Liver (tissue), 9 donors: ENCODE data around the gene PIP4K2C. TPM values are rescaled to one million over a fixed set of nuclear protein-coding genes. Genes with fewer than 3 reads are reported as not detected.
A peak's percentile ranks its signal among the peaks of the same experiment; 100 is the strongest.

Experiments
- DNase-seq: peaks from one replicate; pipeline ENCODE4 v3.0.0-alpha.2; 2017; ENCODE audit warnings: low spot score
- H3K27ac ChIP-seq, 2 donors: one replicate each; pipeline ENCODE4 v1.7.0; 2013; ENCODE audit warnings: inconsistent platforms in 2 of 2, low read length in 2 of 2, control low read depth in 1 of 2, low read depth in 1 of 2, mild to moderate bottlenecking in 1 of 2
- H3K27me3 ChIP-seq, 4 donors: one replicate each; pipeline versions ENCODE4 v1.6.1 to v1.7.0; 2013; ENCODE audit warnings: low read length in 3 of 4, inconsistent platforms in 1 of 4, mild to moderate bottlenecking in 1 of 4, moderate library complexity in 1 of 4; ENCODE audit not compliant: control insufficient read depth in 4 of 4, insufficient read depth in 4 of 4
- H3K36me3 ChIP-seq, 4 donors: one replicate each; pipeline versions ENCODE4 v1.6.1 to v1.7.0; 2013; ENCODE audit warnings: low read length in 3 of 4, mild to moderate bottlenecking in 3 of 4, low read depth in 1 of 4, moderate library complexity in 1 of 4; ENCODE audit not compliant: control insufficient read depth in 4 of 4, insufficient read depth in 3 of 4
- H3K4me1 ChIP-seq, 4 donors: one replicate each; pipeline versions ENCODE4 v1.6.1 to v1.7.0; 2013; ENCODE audit warnings: low read length in 3 of 4, mild to moderate bottlenecking in 3 of 4, moderate library complexity in 1 of 4; ENCODE audit not compliant: control insufficient read depth in 4 of 4, insufficient read depth in 4 of 4
- H3K4me3 ChIP-seq, 3 donors: one replicate each; pipeline versions ENCODE4 v1.6.1 to v1.7.0; 2013; ENCODE audit warnings: low read length in 3 of 3, control low read depth in 1 of 3, low read depth in 1 of 3, mild to moderate bottlenecking in 1 of 3
- H3K9ac ChIP-seq, 2 donors: one replicate each; pipeline ENCODE4 v1.7.0; 2013; ENCODE audit warnings: low read length in 2 of 2, mild to moderate bottlenecking in 2 of 2, moderate library complexity in 2 of 2, control low read depth in 1 of 2, low read depth in 1 of 2
- H3K9me3 ChIP-seq, 4 donors: one replicate each; pipeline versions ENCODE4 v1.6.1 to v1.7.0; 2013; ENCODE audit warnings: low read length in 3 of 4; ENCODE audit not compliant: control insufficient read depth in 4 of 4
- ATF3 ChIP-seq: IDR thresholded peaks from 2 replicates; pipeline ENCODE4 v1.6.1; 2016; ENCODE audit warnings: antibody characterized with exemption
- EGR1 ChIP-seq, 2 donors: IDR thresholded peaks; 2 replicates each; pipeline ENCODE4 v1.6.1; 2016 to 2018; ENCODE audit warnings: antibody characterized with exemption in 2 of 2, low read depth in 2 of 2
- FOXA1 ChIP-seq: IDR thresholded peaks from 2 replicates; pipeline ENCODE4 v1.6.1; 2016; ENCODE audit warnings: antibody characterized with exemption
- FOXA2 ChIP-seq: IDR thresholded peaks from 2 replicates; pipeline ENCODE4 v1.6.1; 2016; ENCODE audit warnings: antibody characterized with exemption
- GABPA ChIP-seq, 2 donors: IDR thresholded peaks in 1 of 2; conservative IDR thresholded peaks in 1 of 2; 2 replicates each; pipeline ENCODE4 v1.6.1; 2016; ENCODE audit warnings: antibody characterized with exemption in 2 of 2, mild to moderate bottlenecking in 1 of 2, moderate library complexity in 1 of 2
- HNF4A ChIP-seq, 2 donors: conservative IDR thresholded peaks; 2 replicates each; pipeline ENCODE4 v1.6.1; 2016; ENCODE audit warnings: antibody characterized with exemption in 2 of 2, mild to moderate bottlenecking in 2 of 2
- HNF4G ChIP-seq: IDR thresholded peaks from 2 replicates; pipeline ENCODE4 v1.6.1; 2016; ENCODE audit warnings: antibody characterized with exemption
- JUND ChIP-seq, 2 donors: IDR thresholded peaks; 2 replicates each; pipeline ENCODE4 v1.6.1; 2016; ENCODE audit warnings: antibody characterized with exemption in 2 of 2
- NR2F2 ChIP-seq: IDR thresholded peaks from 2 replicates; pipeline ENCODE4 v1.6.1; 2016; ENCODE audit warnings: antibody characterized with exemption
- RAD21 ChIP-seq, 2 donors: IDR thresholded peaks; 2 replicates each; pipeline ENCODE4 v1.6.1; 2016; ENCODE audit warnings: antibody characterized with exemption in 2 of 2, mild to moderate bottlenecking in 2 of 2
- REST ChIP-seq: IDR thresholded peaks from 2 replicates; pipeline ENCODE4 v1.6.1; 2016; ENCODE audit warnings: antibody characterized with exemption, mild to moderate bottlenecking
- RXRA ChIP-seq, 2 donors: IDR thresholded peaks; 2 replicates each; pipeline ENCODE4 v1.6.1; 2017 to 2018; ENCODE audit warnings: antibody characterized with exemption in 2 of 2, mild to moderate bottlenecking in 1 of 2
- SP1 ChIP-seq: IDR thresholded peaks from 2 replicates; pipeline ENCODE4 v1.6.1; 2018; ENCODE audit warnings: antibody characterized with exemption, mild to moderate bottlenecking
- TAF1 ChIP-seq: conservative IDR thresholded peaks from 2 replicates; pipeline ENCODE4 v1.6.1; 2016; ENCODE audit warnings: antibody characterized with exemption, mild to moderate bottlenecking
- YY1 ChIP-seq: IDR thresholded peaks from 2 replicates; pipeline ENCODE4 v1.6.1; 2016; ENCODE audit warnings: antibody characterized with exemption, mild to moderate bottlenecking
- WGBS: extraction: QIAGEN DNeasy Blood & Tissue Kit; methylation state at CpG from one replicate; pipeline ENCODE4 v1.1.7; 2013; 5-methylcytosine and 5-hydroxymethylcytosine counted together
- polyA plus RNA-seq, 2 donors: library from polyadenylated mRNA; stranded (reverse) in 1 of 2; unstranded in 1 of 2; fragments of 200-250 nt in 1 of 2; fragments of >200 nt in 1 of 2; fragmentation: Nextera tagmentation in 1 of 2; extraction: Ambion mirVana in 1 of 2; gene quantifications; one replicate each; pipeline versions ENCODE4 v1.2.1 to v1.2.3, GENCODE V29; 2013 to 2015
- total RNA-seq, 2 donors: library from RNA; depleted of rRNA; stranded (reverse); fragments of >200 nt; gene quantifications; one replicate each; pipeline ENCODE4 v1.2.3, GENCODE V29; 2014
- TF ChIP-seq, protein P1 (sequence below): IDR thresholded peaks from 2 replicates; pipeline ENCODE4 v1.6.1; 2016; ENCODE audit warnings: antibody characterized with exemption
- TF ChIP-seq, protein P2 (sequence below): fragments of 150-350 bp; IDR thresholded peaks from 2 replicates; pipeline ENCODE4 v1.5.1; 2017; ENCODE audit warnings: improper control_type of control experiment, low read depth, low read length; ENCODE audit not compliant: missing input control
- TF ChIP-seq, protein P3 (sequence below): IDR thresholded peaks from 2 replicates; pipeline ENCODE4 v1.6.1; 2016; ENCODE audit warnings: antibody characterized with exemption
- donor health status: healthy.
- donor health status: healthy.
- donor health status: healthy.
- donor health status: healthy.
- donor health status: healthy.

Gene PIP4K2C
- total and polyA plus RNA-seq, 4 donors, result 6.5 to 11.9 (median 9.4) TPM

DNA sequence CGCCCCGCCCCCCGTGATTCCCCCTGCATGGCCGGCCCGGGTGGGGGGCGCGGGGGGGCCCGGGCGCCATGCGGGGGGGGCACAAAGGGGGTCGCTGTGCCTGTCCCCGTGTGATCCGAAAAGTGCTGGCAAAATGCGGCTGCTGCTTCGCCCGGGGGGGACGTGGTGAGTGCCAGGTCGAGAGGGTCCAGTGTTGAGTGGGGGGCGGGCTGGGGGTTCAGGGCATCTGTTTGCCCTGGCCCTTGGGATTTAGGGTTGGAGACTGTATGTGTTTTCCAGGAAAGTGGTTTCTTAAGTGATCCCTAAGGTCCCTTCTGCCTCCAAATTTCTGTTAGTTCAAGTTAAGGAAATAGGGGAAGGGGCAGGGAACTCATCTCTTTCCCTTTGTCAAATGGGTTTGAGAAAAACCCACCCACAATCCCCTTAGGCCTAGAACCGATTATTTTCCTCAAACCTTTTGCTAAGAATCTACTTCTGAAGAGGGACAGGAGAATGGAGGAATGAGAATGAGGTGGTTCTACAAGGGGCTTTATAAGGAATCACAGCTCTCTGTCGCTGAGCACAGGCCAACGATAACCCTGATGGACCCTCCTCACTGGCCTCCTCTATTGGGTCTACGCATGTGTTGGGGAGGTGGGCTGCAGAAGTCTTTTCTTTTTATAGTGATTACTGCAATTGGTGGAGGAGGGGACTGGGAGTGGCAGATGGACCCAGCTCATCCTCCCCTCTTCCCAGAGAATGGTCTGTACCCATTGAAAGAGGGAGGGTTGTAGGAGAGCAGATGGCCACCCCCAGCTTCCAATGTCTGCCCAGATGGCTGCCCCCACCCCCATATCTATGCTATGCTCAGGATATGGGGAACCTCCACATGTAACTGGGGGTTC lies 21.1 kb downstream of the PIP4K2C start:
- no peaks in the 10 kb centered on the region for H3K9me3 ChIP-seq
- no peak overlapping the region for H3K27ac ChIP-seq
- TF ChIP-seq HNF4G, result no peak
- no peak for TF ChIP-seq SP1
- no peak for TF ChIP-seq FOXA1
- no peak for TF ChIP-seq TAF1
- no peak for TF ChIP-seq GABPA (IDR thresholded peaks at IDR 0.05 in 1 of 2, conservative IDR thresholded peaks at IDR 0.05 in 1 of 2)
- TF ChIP-seq, protein P1, sequence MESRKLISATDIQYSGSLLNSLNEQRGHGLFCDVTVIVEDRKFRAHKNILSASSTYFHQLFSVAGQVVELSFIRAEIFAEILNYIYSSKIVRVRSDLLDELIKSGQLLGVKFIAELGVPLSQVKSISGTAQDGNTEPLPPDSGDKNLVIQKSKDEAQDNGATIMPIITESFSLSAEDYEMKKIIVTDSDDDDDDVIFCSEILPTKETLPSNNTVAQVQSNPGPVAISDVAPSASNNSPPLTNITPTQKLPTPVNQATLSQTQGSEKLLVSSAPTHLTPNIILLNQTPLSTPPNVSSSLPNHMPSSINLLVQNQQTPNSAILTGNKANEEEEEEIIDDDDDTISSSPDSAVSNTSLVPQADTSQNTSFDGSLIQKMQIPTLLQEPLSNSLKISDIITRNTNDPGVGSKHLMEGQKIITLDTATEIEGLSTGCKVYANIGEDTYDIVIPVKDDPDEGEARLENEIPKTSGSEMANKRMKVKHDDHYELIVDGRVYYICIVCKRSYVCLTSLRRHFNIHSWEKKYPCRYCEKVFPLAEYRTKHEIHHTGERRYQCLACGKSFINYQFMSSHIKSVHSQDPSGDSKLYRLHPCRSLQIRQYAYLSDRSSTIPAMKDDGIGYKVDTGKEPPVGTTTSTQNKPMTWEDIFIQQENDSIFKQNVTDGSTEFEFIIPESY, result no peak
- TF ChIP-seq ATF3, result no peak
- TF ChIP-seq YY1, result no peak
- TF ChIP-seq NR2F2, result no peak
- TF ChIP-seq, protein P2, sequence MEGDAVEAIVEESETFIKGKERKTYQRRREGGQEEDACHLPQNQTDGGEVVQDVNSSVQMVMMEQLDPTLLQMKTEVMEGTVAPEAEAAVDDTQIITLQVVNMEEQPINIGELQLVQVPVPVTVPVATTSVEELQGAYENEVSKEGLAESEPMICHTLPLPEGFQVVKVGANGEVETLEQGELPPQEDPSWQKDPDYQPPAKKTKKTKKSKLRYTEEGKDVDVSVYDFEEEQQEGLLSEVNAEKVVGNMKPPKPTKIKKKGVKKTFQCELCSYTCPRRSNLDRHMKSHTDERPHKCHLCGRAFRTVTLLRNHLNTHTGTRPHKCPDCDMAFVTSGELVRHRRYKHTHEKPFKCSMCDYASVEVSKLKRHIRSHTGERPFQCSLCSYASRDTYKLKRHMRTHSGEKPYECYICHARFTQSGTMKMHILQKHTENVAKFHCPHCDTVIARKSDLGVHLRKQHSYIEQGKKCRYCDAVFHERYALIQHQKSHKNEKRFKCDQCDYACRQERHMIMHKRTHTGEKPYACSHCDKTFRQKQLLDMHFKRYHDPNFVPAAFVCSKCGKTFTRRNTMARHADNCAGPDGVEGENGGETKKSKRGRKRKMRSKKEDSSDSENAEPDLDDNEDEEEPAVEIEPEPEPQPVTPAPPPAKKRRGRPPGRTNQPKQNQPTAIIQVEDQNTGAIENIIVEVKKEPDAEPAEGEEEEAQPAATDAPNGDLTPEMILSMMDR, result no peak
- TF ChIP-seq JUND (IDR thresholded peaks at IDR 0.05), result no peak
- TF ChIP-seq FOXA2, result no peak
- TF ChIP-seq EGR1 (IDR thresholded peaks at IDR 0.05; ENCODE audit: low read depth in 2 of 2), result no peak
- TF ChIP-seq RAD21 (IDR thresholded peaks at IDR 0.05), result no peak
- TF ChIP-seq REST, result no peak
- TF ChIP-seq, protein P3, sequence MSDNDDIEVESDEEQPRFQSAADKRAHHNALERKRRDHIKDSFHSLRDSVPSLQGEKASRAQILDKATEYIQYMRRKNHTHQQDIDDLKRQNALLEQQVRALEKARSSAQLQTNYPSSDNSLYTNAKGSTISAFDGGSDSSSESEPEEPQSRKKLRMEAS, result no peak
- no peak for TF ChIP-seq HNF4A (conservative IDR thresholded peaks at IDR 0.05)
- no peak for TF ChIP-seq RXRA (IDR thresholded peaks at IDR 0.05)
- no peaks in the 10 kb centered on the region for H3K36me3 ChIP-seq
- no peak for DNase-seq
- H3K27me3 ChIP-seq, result peaks cover 0 to 7% (median 3%) of the 10 kb centered on the region in 4 donors
- whole genome bisulfite sequencing, result 13% methylated on average over 23 of the region's 23 CpGs
- peak overlapping the region in 1 of 3 donors; percentile 50 for H3K4me3 ChIP-seq
- peaks cover 0 to 12% (median 11%) of the 10 kb centered on the region in 4 donors for H3K4me1 ChIP-seq
- no peak overlapping the region for H3K9ac ChIP-seq
